ENCODE data around the gene APLP2.

DNA sequence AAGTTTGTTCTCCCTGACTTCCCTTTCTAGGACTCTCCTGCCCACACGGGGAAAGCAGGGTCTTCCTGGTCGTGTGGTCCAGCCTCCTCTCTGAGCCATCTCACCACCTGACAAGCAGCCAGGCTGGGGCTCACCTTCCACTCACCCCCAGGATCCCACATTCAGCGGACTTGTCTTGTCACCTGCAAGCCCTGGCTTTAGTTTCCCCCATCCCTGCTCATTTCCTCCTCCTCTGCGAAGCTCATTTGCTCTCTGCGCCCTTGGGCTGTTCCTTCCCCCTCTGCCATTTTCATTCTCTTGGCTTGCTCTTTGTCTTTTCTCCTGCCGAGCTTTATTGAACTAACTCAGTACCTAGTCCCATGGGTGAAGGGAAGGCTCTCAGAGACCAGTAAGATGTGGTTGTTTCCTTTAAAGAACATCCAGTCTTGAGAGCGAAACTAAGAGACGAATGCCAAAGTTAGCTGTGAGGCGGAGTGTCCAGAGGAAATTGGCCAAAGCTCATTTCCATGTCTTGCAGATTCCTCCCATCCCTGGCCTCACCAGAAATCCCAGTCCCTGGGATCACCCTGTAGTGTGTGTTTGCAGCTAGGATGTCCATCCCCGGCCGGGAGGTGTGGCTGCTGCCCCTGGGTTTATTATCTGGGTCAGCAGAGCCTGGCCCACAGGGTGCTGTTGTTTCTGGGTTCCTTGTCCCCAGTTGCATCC is 91.9 kb downstream of the APLP2 start:
- TF ChIP-seq, protein P1, sequence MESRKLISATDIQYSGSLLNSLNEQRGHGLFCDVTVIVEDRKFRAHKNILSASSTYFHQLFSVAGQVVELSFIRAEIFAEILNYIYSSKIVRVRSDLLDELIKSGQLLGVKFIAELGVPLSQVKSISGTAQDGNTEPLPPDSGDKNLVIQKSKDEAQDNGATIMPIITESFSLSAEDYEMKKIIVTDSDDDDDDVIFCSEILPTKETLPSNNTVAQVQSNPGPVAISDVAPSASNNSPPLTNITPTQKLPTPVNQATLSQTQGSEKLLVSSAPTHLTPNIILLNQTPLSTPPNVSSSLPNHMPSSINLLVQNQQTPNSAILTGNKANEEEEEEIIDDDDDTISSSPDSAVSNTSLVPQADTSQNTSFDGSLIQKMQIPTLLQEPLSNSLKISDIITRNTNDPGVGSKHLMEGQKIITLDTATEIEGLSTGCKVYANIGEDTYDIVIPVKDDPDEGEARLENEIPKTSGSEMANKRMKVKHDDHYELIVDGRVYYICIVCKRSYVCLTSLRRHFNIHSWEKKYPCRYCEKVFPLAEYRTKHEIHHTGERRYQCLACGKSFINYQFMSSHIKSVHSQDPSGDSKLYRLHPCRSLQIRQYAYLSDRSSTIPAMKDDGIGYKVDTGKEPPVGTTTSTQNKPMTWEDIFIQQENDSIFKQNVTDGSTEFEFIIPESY (CRISPR knock-in tag; IDR thresholded peaks at IDR 0.05): no peak
- TF ChIP-seq EHMT2 (IDR thresholded peaks at IDR 0.05; ENCODE audit: borderline replicate concordance, low read depth, low read length): no peak

Data from HepG2 (cell line).